HL-60/S4 (cell line): ENCODE data around the gene SPHK2.

Source experiments
- in situ Hi-C: fragments of 300-500 bp; cut with MboI; formaldehyde crosslinking; loops from 2 replicates; pipeline ENCODE4 v1.14.3; 2022; ENCODE audit warnings: low sequenced_read_pairs

The SPHK2 gene

GRCh38 chr19:48618916-48619691 lies at the start of gene SPHK2, which contains the start of gene RPL18:
TSS of gene SPHK2 (plus strand) at chr19:48619506. CDS start at chr19:48620515, 1,009 bp downstream.
TSS of gene RPL18 (minus strand) at chr19:48619178. CDS start at chr19:48619143, 35 bp downstream.
- in situ Hi-C loops = no loop called here

GRCh38 chr19:48569814-48570213 lies 49.5 kb upstream of the SPHK2 start:
- in situ Hi-C loops = no loop called here

GRCh38 chr19:48571378-48572162 lies 47.7 kb upstream of the SPHK2 start:
- in situ Hi-C loops = no loop called here

GRCh38 chr19:48573163-48573505 lies 46.2 kb upstream of the SPHK2 start:
- in situ Hi-C loops = no loop called here

GRCh38 chr19:48575931-48576622 lies 43.2 kb upstream of the SPHK2 start:
- in situ Hi-C loops = loop anchor here (5.0 to 25.0 kb wide), 2 partner anchors 69 to 589 kb away; partner anchors contain the start of genes BSPH1 and ELSPBP1

- in situ Hi-C loops = loop anchor here (5.0 to 25.0 kb wide), 2 partner anchors 71 to 591 kb away; partner anchors contain the start of genes BSPH1 and ELSPBP1
Observed at GRCh38 chr19:48577908-48578307, 41.4 kb upstream of the SPHK2 start.

- in situ Hi-C loops = loop anchor here (5.0 to 25.0 kb wide), 2 partner anchors 72 to 592 kb away; partner anchors contain the start of genes BSPH1 and ELSPBP1
Observed at GRCh38 chr19:48578891-48579290, 40.4 kb upstream of the SPHK2 start.

- in situ Hi-C loops = loop anchor here (10.0 to 25.0 kb wide), 2 partner anchors 267 to 595 kb away; partner anchors contain the start of genes BSPH1 and ELSPBP1
Observed at GRCh38 chr19:48582168-48582567, 37.1 kb upstream of the SPHK2 start.

GRCh38 chr19:48587387-48587786 lies 31.9 kb upstream of the SPHK2 start:
- in situ Hi-C loops = loop anchor here (10.0 to 25.0 kb wide), 2 partner anchors 273 to 600 kb away; partner anchors contain the start of genes BSPH1 and ELSPBP1

GRCh38 chr19:48588670-48589401 lies 30.5 kb upstream of the SPHK2 start:
- in situ Hi-C loops = loop anchor here (10.0 to 25.0 kb wide), 2 partner anchors 274 to 602 kb away; partner anchors contain the start of genes BSPH1 and ELSPBP1

- in situ Hi-C loops = loop anchor here (25.0 kb wide), 1 partner anchor 604 kb away; the partner anchor contains the start of genes BSPH1 and ELSPBP1
Observed at GRCh38 chr19:48591021-48591420, 28.3 kb upstream of the SPHK2 start.

- in situ Hi-C loops = loop anchor here (25.0 kb wide), 1 partner anchor 608 kb away; the partner anchor contains the start of genes BSPH1 and ELSPBP1
Observed at GRCh38 chr19:48595171-48595570, 24.1 kb upstream of the SPHK2 start.

- in situ Hi-C loops = loop anchor here (25.0 kb wide), 1 partner anchor 609 kb away; the partner anchor contains the start of genes BSPH1 and ELSPBP1
Observed at GRCh38 chr19:48595833-48596232, 23.5 kb upstream of the SPHK2 start.

- in situ Hi-C loops = loop anchor here (25.0 kb wide), 1 partner anchor 609 kb away; the partner anchor contains the start of genes BSPH1 and ELSPBP1
Observed at GRCh38 chr19:48596237-48596636, 23.1 kb upstream of the SPHK2 start.

- in situ Hi-C loops = loop anchor here (25.0 kb wide), 1 partner anchor 610 kb away; the partner anchor contains the start of genes BSPH1 and ELSPBP1
Observed at GRCh38 chr19:48596679-48597465, 22.4 kb upstream of the SPHK2 start.

GRCh38 chr19:48598996-48599700 lies 20.2 kb upstream of the SPHK2 start:
- in situ Hi-C loops = loop anchor here (25.0 kb wide), 1 partner anchor 612 kb away; the partner anchor contains the start of genes BSPH1 and ELSPBP1

GRCh38 chr19:48600679-48601417 lies 18.5 kb upstream of the SPHK2 start:
- in situ Hi-C loops = no loop called here
